ENCODE measurements around the gene S100G.

The S100G gene

DNA sequence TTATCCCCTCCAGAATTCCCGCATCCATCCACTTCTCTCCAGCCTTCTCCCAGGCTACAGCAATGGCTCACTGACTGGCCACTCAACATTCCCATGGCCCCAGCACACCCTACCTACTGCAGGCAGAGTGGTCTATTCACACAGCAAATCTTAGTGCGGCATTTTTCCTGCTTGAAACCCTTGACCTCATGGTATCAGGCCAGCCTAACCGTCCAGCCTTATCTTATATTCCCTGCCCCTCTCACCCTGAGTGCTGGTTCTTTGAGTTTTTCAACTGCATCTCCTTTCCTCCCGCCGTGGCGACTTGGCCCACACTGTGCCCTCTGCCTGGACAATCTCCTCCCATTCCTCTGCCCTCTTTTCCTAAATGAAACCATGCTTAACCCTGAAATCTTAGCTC, 10.0 kb upstream of the S100G start:
- Histone ChIP-seq H3K4me2 (ENCODE audit: insufficient read depth, low read length) (no peak overlapping the region), H3K4me1 (ENCODE audit: insufficient read depth, low read length) (no peaks in the 10 kb centered on the region), H2AFZ (ENCODE audit: low read depth, low read length) (no peak overlapping the region), H3K9me3 (ENCODE audit: insufficient read depth, low read length, severe bottlenecking) (no peaks in the 10 kb centered on the region), H3K9ac (ENCODE audit: low read depth, low read length) (no peak overlapping the region), H3K79me2 (ENCODE audit: insufficient read depth, low read length) (no peaks in the 10 kb centered on the region), H3K27ac (ENCODE audit: low read length) (no peak overlapping the region), H3K27me3 (ENCODE audit: insufficient read depth, low read length, poor library complexity) (no peaks in the 10 kb centered on the region), H3K36me3 (ENCODE audit: insufficient read depth, low read length) (no peaks in the 10 kb centered on the region; the same call in 1 of the 2 replicates), H3K4me3 (ENCODE audit: low read depth in 1 of 2, low read length in 2 of 2) (no peak overlapping the region), H4K20me1 (ENCODE audit: insufficient read depth, low read length) (no peaks in the 10 kb centered on the region)
- DNase-seq (no peak), ATAC-seq (ENCODE audit: insufficient read depth, low read depth) (no peak)
- TF ChIP-seq, protein P1, sequence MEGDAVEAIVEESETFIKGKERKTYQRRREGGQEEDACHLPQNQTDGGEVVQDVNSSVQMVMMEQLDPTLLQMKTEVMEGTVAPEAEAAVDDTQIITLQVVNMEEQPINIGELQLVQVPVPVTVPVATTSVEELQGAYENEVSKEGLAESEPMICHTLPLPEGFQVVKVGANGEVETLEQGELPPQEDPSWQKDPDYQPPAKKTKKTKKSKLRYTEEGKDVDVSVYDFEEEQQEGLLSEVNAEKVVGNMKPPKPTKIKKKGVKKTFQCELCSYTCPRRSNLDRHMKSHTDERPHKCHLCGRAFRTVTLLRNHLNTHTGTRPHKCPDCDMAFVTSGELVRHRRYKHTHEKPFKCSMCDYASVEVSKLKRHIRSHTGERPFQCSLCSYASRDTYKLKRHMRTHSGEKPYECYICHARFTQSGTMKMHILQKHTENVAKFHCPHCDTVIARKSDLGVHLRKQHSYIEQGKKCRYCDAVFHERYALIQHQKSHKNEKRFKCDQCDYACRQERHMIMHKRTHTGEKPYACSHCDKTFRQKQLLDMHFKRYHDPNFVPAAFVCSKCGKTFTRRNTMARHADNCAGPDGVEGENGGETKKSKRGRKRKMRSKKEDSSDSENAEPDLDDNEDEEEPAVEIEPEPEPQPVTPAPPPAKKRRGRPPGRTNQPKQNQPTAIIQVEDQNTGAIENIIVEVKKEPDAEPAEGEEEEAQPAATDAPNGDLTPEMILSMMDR (IDR thresholded peaks at IDR 0.05; ENCODE audit: borderline replicate concordance, extremely low read depth, low read length, poor library complexity, severe bottlenecking), result no peak

- no peak for TF ChIP-seq EZH2 (IDR thresholded peaks at IDR 0.05; ENCODE audit: borderline replicate concordance, low read depth, low read length, severe bottlenecking)
- TF ChIP-seq, protein P1 (IDR thresholded peaks at IDR 0.05; ENCODE audit: borderline replicate concordance, extremely low read depth, low read length, poor library complexity, severe bottlenecking), result no peak
Observed at GRCh38 chrX:16640823-16641222, 9.1 kb upstream of the S100G start.

GRCh38 chrX:16643176-16643575, 6.8 kb upstream of the S100G start:
- Histone ChIP-seq H3K9ac (ENCODE audit: low read depth, low read length) (no peak overlapping the region), H4K20me1 (ENCODE audit: insufficient read depth, low read length) (no peaks in the 10 kb centered on the region), H3K27me3 (ENCODE audit: insufficient read depth, low read length, poor library complexity) (no peaks in the 10 kb centered on the region), H3K4me1 (ENCODE audit: insufficient read depth, low read length) (no peaks in the 10 kb centered on the region), H3K79me2 (ENCODE audit: insufficient read depth, low read length) (no peaks in the 10 kb centered on the region), H3K4me2 (ENCODE audit: insufficient read depth, low read length) (no peak overlapping the region), H3K36me3 (ENCODE audit: insufficient read depth, low read length) (no peaks in the 10 kb centered on the region), H2AFZ (ENCODE audit: low read depth, low read length) (no peak overlapping the region), H3K27ac (ENCODE audit: low read length) (no peak overlapping the region), H3K9me3 (ENCODE audit: insufficient read depth, low read length, severe bottlenecking) (no peaks in the 10 kb centered on the region), H3K4me3 (ENCODE audit: low read depth in 1 of 2, low read length in 2 of 2) (no peak overlapping the region)
- no peak for DNase-seq
- TF ChIP-seq, protein P1 (IDR thresholded peaks at IDR 0.05; ENCODE audit: borderline replicate concordance, extremely low read depth, low read length, poor library complexity, severe bottlenecking), result no peak
- no peak for TF ChIP-seq EZH2 (IDR thresholded peaks at IDR 0.05; ENCODE audit: borderline replicate concordance, low read depth, low read length, severe bottlenecking)
- no peak for ATAC-seq (ENCODE audit: insufficient read depth, low read depth)

More at GRCh38 chrX:16640823-16641222, 9.1 kb upstream of the S100G start:
- H3K36me3 ChIP-seq (ENCODE audit: insufficient read depth, low read length), result no peaks in the 10 kb centered on the region; the same call in 1 of the 2 replicates
- H3K9ac ChIP-seq (ENCODE audit: low read depth, low read length), result no peak overlapping the region
- ATAC-seq (ENCODE audit: insufficient read depth, low read depth) (no peak), DNase-seq (no peak)
- H4K20me1 ChIP-seq (ENCODE audit: insufficient read depth, low read length), result no peaks in the 10 kb centered on the region
- no peaks in the 10 kb centered on the region for H3K4me1 ChIP-seq (ENCODE audit: insufficient read depth, low read length)
- H3K27me3 ChIP-seq (ENCODE audit: insufficient read depth, low read length, poor library complexity), result no peaks in the 10 kb centered on the region
- H3K4me2 ChIP-seq (ENCODE audit: insufficient read depth, low read length), result no peak overlapping the region
- no peaks in the 10 kb centered on the region for H3K9me3 ChIP-seq (ENCODE audit: insufficient read depth, low read length, severe bottlenecking)
- H3K27ac ChIP-seq (ENCODE audit: low read length), result no peak overlapping the region
- no peaks in the 10 kb centered on the region for H3K79me2 ChIP-seq (ENCODE audit: insufficient read depth, low read length)
- H2AFZ ChIP-seq (ENCODE audit: low read depth, low read length), result no peak overlapping the region
- H3K4me3 ChIP-seq (ENCODE audit: low read depth in 1 of 2, low read length in 2 of 2), result no peak overlapping the region

Data from DND-41 (cell line).